HCT116 (cell line): ENCODE measurements around the gene ESD. TPM values are rescaled to one million over a fixed set of nuclear protein-coding genes. Genes with fewer than 3 reads are reported as not detected.

Experiments
- ATAC-seq: fragments of 200-7000 bp; cut with Tn5 transposase; 2 replicates; pipeline ENCODE4 v1.9.1; 2020; ENCODE audit warnings: mild to moderate bottlenecking, moderate library complexity
- BruUV-seq: library from RNA; stranded (reverse); fragments of 400-500 nt; replicated peaks from 2 replicates; lab custom pipeline; 2021; lab: Mats Ljungman, UMichigan
- CTCF ChIA-PET: fragments of 300-600 bp; sonication (Branson Sonifier 250); formaldehyde crosslinking; loops from one replicate; lab custom pipeline; 2021; ENCODE audit warnings: antibody characterized with exemption; lab: Charles Lee
- POLR2A ChIA-PET: fragments of 300-600, 350-600 bp; sonication (Branson Sonifier 250); formaldehyde crosslinking; loops from one replicate; lab custom pipeline; 2021; ENCODE audit warnings: antibody characterized with exemption; lab: Charles Lee
- RAD21 ChIA-PET, 2 experiments: fragments of 300-600 bp; sonication (Branson Sonifier 250); formaldehyde crosslinking; loops; one replicate each; lab custom pipeline; 2023; ENCODE audit warnings: low total read pairs in 2 of 2; ENCODE audit not compliant: uncharacterized antibody in 2 of 2, unreplicated experiment in 2 of 2, low non-redundant PET in 1 of 2; lab: Charles Lee
- DNase-seq: peaks from one replicate; pipeline ENCODE4 v3.0.0-alpha.2; 2010; ENCODE audit warnings: low read depth, low spot score
- H2AFZ ChIP-seq: fragments of 200-600 bp; shearing (Covaris generic), sonication (generic); 2 replicates; pipeline ENCODE4 v1.6.1; 2017; ENCODE audit warnings: low read depth, mixed run types, mixed read lengths, antibody characterized with exemption, low read length; ENCODE audit not compliant: poor library complexity, severe bottlenecking
- H3K27ac ChIP-seq: 2 replicates; pipeline ENCODE4 v1.5.1; 2012; ENCODE audit warnings: low read depth, low read length
- H3K27me3 ChIP-seq: fragments of 200-600 bp; sonication (generic); 2 replicates; pipeline ENCODE4 v1.6.1; 2016; ENCODE audit warnings: mixed run types, low read length, mixed read lengths; ENCODE audit not compliant: insufficient read depth
- H3K36me3 ChIP-seq, 2 experiments: fragments of 200-500 bp in 1 of 2; fragments of 200-600 bp in 1 of 2; sonication (Bioruptor generic) in 1 of 2; sonication (generic) in 1 of 2; 2 replicates each; pipeline versions ENCODE4 v1.5.1 to v1.6.1; 2014 to 2016; ENCODE audit warnings: low read length in 2 of 2, inconsistent platforms in 1 of 2, mixed read lengths in 1 of 2, mixed run types in 1 of 2; ENCODE audit not compliant: insufficient read depth in 2 of 2, control insufficient read depth in 1 of 2
- H3K4me1 ChIP-seq, 2 experiments: fragments of 200-600 bp in 1 of 2; sonication (generic) in 1 of 2; 2 replicates each; pipeline versions ENCODE4 v1.5.1 to v1.6.1; 2012 to 2017; ENCODE audit warnings: low read length in 2 of 2, inconsistent platforms in 1 of 2, mild to moderate bottlenecking in 1 of 2, mixed read lengths in 1 of 2, mixed run types in 1 of 2, moderate library complexity in 1 of 2; ENCODE audit not compliant: insufficient read depth in 2 of 2, control insufficient read depth in 1 of 2
- H3K4me2 ChIP-seq: fragments of 200-600 bp; sonication (generic); 2 replicates; pipeline ENCODE4 v1.6.1; 2017; ENCODE audit warnings: mixed run types, low read length, mixed read lengths
- H3K4me3 ChIP-seq, 2 experiments: fragments of 200-600 bp in 1 of 2; sonication (generic) in 1 of 2; replicated peaks in 1 of 2; 2 replicates each; pipeline ENCODE4 v1.5.1; 2011 to 2016; ENCODE audit warnings: low read length in 2 of 2, control low read depth in 1 of 2, low read depth in 1 of 2, mild to moderate bottlenecking in 1 of 2, mixed read lengths in 1 of 2, mixed run types in 1 of 2
- H3K79me2 ChIP-seq: fragments of 200-600 bp; sonication (generic); 2 replicates; pipeline ENCODE4 v1.6.1; 2017; ENCODE audit warnings: mild to moderate bottlenecking, mixed run types, low read length, moderate library complexity, mixed read lengths; ENCODE audit not compliant: insufficient read depth
- H3K9ac ChIP-seq: fragments of 200-600 bp; sonication (generic); 2 replicates; pipeline ENCODE4 v1.6.1; 2016; ENCODE audit warnings: low read length, mixed read lengths
- H3K9me2 ChIP-seq: fragments of 200-600 bp; sonication (generic), shearing (Covaris generic); 2 replicates; pipeline ENCODE4 v1.6.1; 2017; ENCODE audit warnings: mixed run types, mild to moderate bottlenecking, moderate library complexity; ENCODE audit not compliant: insufficient read depth
- H3K9me3 ChIP-seq, 2 experiments: fragments of 200-500 bp in 1 of 2; fragments of 200-600 bp in 1 of 2; sonication (Bioruptor generic) in 1 of 2; sonication (generic) in 1 of 2; 2 replicates each; pipeline ENCODE4 v1.6.1; 2014 to 2017; ENCODE audit warnings: low read length in 2 of 2, mixed read lengths in 2 of 2, inconsistent platforms in 1 of 2, low read depth in 1 of 2, mild to moderate bottlenecking in 1 of 2, mixed run types in 1 of 2, moderate library complexity in 1 of 2; ENCODE audit not compliant: control insufficient read depth in 1 of 2, insufficient read depth in 1 of 2
- H4K20me1 ChIP-seq: fragments of 200-600 bp; sonication (generic), shearing (Covaris generic); 2 replicates; pipeline ENCODE4 v1.6.1; 2017; ENCODE audit warnings: mixed run types, mild to moderate bottlenecking, moderate library complexity; ENCODE audit not compliant: insufficient read depth
- CEBPB ChIP-seq: IDR thresholded peaks from 2 replicates; pipeline ENCODE4 v1.6.1; 2012; ENCODE audit warnings: low read depth
- EGR1 ChIP-seq: IDR thresholded peaks from 2 replicates; pipeline ENCODE4 v1.6.1; 2012; ENCODE audit warnings: low read depth
- EZH2phosphoT487 ChIP-seq: fragments of 200-600 bp; IDR thresholded peaks from 2 replicates; pipeline ENCODE4 v1.6.1; 2018; ENCODE audit warnings: antibody characterized with exemption, borderline replicate concordance
- JUND ChIP-seq: IDR thresholded peaks from 2 replicates; pipeline ENCODE4 v1.6.1; 2012
- RAD21 ChIP-seq: IDR thresholded peaks from 2 replicates; pipeline ENCODE4 v1.6.1; 2012; ENCODE audit warnings: low read depth, mild to moderate bottlenecking
- SP1 ChIP-seq: IDR thresholded peaks from 2 replicates; pipeline ENCODE4 v1.6.1; 2012; ENCODE audit warnings: low read depth
- SRF ChIP-seq: IDR thresholded peaks from 2 replicates; pipeline ENCODE4 v1.6.1; 2012; ENCODE audit warnings: low read depth
- TCF7L2 ChIP-seq: IDR thresholded peaks from 2 replicates; pipeline ENCODE4 v1.7.0; 2011; ENCODE audit warnings: borderline replicate concordance, inconsistent platforms; ENCODE audit not compliant: insufficient read depth, insufficient read length; ENCODE audit errors: extremely low read depth
- YY1 ChIP-seq: IDR thresholded peaks from 2 replicates; pipeline ENCODE4 v1.6.1; 2011; ENCODE audit warnings: low read length, low read depth, moderate library complexity, mild to moderate bottlenecking; ENCODE audit not compliant: insufficient replicate concordance; ENCODE audit errors: extremely low read depth
- ZFX ChIP-seq: fragments of 450-650 bp; IDR thresholded peaks from 2 replicates; pipeline ENCODE4 v1.6.1; 2017
- ZNF274 ChIP-seq: fragments of 200-500 bp; sonication (Bioruptor generic); IDR thresholded peaks from 2 replicates; pipeline ENCODE4 v1.6.1; 2014; ENCODE audit warnings: mild to moderate bottlenecking, low read depth, low read length, inconsistent platforms
- intact Hi-C: fragments of 100-400 bp; cut with micrococcal nuclease; formaldehyde crosslinking; loops from 2 replicates; pipeline ENCODE4 v1.10.0; 2022
- total RNA-seq: library from RNA; stranded (reverse); gene quantifications from one replicate; pipeline ENCODE4 v1.2.1, GENCODE V29; 2021; ENCODE audit not compliant: unreplicated experiment
- TF ChIP-seq, protein P1 (sequence below): IDR thresholded peaks from 2 replicates; pipeline ENCODE4 v1.6.1; 2011; ENCODE audit warnings: mild to moderate bottlenecking, low read length, moderate library complexity; ENCODE audit not compliant: insufficient replicate concordance; ENCODE audit errors: extremely low read depth

The ESD gene
- total RNA-seq, 1 experiment from 2014 or later, result 111 TPM

- Histone ChIP-seq H2AFZ (no peak overlapping the region), H3K36me3 (peaks cover 7 to 28% of the 10 kb centered on the region in 2 experiments), H3K4me3 (no peak overlapping the region), H3K9me3 (no peaks in the 10 kb centered on the region), H4K20me1 (no peaks in the 10 kb centered on the region), H3K4me2 (no peak overlapping the region), H3K27ac (no peak overlapping the region), H3K4me1 (no peaks in the 10 kb centered on the region), H3K79me2 (no peaks in the 10 kb centered on the region), H3K9ac (no peak overlapping the region), H3K27me3 (no peaks in the 10 kb centered on the region), H3K9me2 (no peaks in the 10 kb centered on the region)
- BruUV-seq, result no TSS peak
- DNase-seq (no peak), ATAC-seq (no peak)
- POLR2A ChIA-PET, result no interaction called here
- intact Hi-C loops, result no loop called here
- RAD21 ChIA-PET, result no interaction called here
- CTCF ChIA-PET, result no interaction called here
- TF ChIP-seq, protein P1, sequence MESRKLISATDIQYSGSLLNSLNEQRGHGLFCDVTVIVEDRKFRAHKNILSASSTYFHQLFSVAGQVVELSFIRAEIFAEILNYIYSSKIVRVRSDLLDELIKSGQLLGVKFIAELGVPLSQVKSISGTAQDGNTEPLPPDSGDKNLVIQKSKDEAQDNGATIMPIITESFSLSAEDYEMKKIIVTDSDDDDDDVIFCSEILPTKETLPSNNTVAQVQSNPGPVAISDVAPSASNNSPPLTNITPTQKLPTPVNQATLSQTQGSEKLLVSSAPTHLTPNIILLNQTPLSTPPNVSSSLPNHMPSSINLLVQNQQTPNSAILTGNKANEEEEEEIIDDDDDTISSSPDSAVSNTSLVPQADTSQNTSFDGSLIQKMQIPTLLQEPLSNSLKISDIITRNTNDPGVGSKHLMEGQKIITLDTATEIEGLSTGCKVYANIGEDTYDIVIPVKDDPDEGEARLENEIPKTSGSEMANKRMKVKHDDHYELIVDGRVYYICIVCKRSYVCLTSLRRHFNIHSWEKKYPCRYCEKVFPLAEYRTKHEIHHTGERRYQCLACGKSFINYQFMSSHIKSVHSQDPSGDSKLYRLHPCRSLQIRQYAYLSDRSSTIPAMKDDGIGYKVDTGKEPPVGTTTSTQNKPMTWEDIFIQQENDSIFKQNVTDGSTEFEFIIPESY, result no peak
- no peak for TF ChIP-seq CEBPB
- no peak for TF ChIP-seq ZNF274
- no peak for TF ChIP-seq SRF
- TF ChIP-seq EZH2phosphoT487, result no peak
- no peak for TF ChIP-seq JUND
- no peak for TF ChIP-seq ZFX
- TF ChIP-seq TCF7L2, result no peak
- no peak for TF ChIP-seq RAD21
- TF ChIP-seq YY1, result no peak
- no peak for TF ChIP-seq EGR1
- TF ChIP-seq SP1, result no peak
These were observed 70.6 kb downstream of the ESD start for GRCh38 chr13:46726347-46726746.

Other genes starting within 250 kb of the ESD start
- 15.6 TPM for gene LRCH1, start 244.0 kb downstream of the ESD start, total RNA-seq
- not detected for gene HTR2A, start 99.9 kb upstream of the ESD start, total RNA-seq